ENCODE results near the gene AURKAIP1. TPM values are rescaled to one million over a fixed set of nuclear protein-coding genes. Genes with fewer than 3 reads are reported as not detected.

Gene AURKAIP1
- total RNA-seq, 1 experiment from 2014 or later = 164 TPM

DNA sequence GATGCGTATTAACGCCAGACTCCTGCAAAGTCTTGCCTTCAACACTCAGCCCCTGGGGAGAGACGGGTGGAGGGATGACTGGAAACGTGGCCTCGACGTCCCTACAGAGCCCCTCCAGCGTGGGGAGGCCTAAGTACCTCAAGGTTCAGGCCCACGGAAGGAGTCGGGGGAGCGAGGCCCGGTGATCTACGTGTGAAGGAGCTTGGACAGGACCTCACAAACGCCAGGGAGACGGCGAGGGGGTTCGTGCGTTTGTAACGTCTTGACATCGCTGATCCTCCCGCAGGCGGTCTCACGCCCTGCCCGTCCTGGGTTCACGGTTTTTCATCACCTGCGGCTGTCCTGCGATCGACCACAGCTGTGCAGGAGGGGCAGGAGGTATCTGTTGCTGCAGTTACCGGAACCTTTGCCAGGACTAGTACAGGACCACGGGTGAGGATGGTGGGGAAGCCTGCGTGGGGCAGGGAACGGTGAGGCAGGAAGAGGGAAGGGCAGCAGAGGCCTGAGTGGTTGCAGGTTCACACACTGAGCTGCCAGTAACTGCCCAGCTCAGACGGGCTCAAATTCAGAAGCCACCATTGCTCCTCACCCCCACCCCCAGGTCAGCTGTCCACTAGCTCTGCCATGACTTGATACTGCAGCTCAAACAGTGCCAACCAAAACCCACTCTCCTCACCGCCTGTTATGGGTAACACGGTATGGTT, 25.0 kb upstream of the AURKAIP1 start:
- BruUV-seq (replicated peaks) = no TSS peak
- H3K27ac ChIP-seq = peak overlapping the region; percentile 24
- H3K79me2 ChIP-seq (ENCODE audit: low read depth) = peaks cover 69% of the 10 kb centered on the region
- H3K4me1 ChIP-seq (replicated peaks; ENCODE audit: insufficient read depth) = peaks cover 25% of the 10 kb centered on the region
- peaks cover 7% of the 10 kb centered on the region for H4K20me1 ChIP-seq (ENCODE audit: insufficient read depth)
- peaks cover 33% of the 10 kb centered on the region for H3K36me3 ChIP-seq (ENCODE audit: low read depth)
- H3F3A ChIP-seq (ENCODE audit: insufficient read depth, low read depth) = peaks cover 56% of the 10 kb centered on the region
- no peaks in the 10 kb centered on the region for H3K9me2 ChIP-seq (ENCODE audit: insufficient read depth)
- peak overlapping the region; percentile 80 for H3K4me3 ChIP-seq
- ChIA-PET POLR2A (ENCODE audit: unreplicated experiment) (no interaction called here), CTCF (no interaction called here)
- DNase-seq = no peak
- H3K9me3 ChIP-seq (ENCODE audit: insufficient read depth, low read depth) = no peaks in the 10 kb centered on the region
- intact Hi-C loops (cut with micrococcal nuclease; ENCODE audit: unreplicated experiment) = loop anchor here (2.0 kb wide), 1 partner anchor 71 kb away; the partner anchor contains the start of gene ATAD3B
- peak overlapping the region; percentile 63; the same call in 1 of the 2 replicates for H2AFZ ChIP-seq
- no peak for TF ChIP-seq EZH2 (IDR thresholded peaks at IDR 0.05; ENCODE audit: low read depth)
- TF ChIP-seq, protein P1, sequence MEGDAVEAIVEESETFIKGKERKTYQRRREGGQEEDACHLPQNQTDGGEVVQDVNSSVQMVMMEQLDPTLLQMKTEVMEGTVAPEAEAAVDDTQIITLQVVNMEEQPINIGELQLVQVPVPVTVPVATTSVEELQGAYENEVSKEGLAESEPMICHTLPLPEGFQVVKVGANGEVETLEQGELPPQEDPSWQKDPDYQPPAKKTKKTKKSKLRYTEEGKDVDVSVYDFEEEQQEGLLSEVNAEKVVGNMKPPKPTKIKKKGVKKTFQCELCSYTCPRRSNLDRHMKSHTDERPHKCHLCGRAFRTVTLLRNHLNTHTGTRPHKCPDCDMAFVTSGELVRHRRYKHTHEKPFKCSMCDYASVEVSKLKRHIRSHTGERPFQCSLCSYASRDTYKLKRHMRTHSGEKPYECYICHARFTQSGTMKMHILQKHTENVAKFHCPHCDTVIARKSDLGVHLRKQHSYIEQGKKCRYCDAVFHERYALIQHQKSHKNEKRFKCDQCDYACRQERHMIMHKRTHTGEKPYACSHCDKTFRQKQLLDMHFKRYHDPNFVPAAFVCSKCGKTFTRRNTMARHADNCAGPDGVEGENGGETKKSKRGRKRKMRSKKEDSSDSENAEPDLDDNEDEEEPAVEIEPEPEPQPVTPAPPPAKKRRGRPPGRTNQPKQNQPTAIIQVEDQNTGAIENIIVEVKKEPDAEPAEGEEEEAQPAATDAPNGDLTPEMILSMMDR (conservative IDR thresholded peaks at IDR 0.05) = no peak
- H3K4me2 ChIP-seq = peak overlapping the region; percentile 81
- no peaks in the 10 kb centered on the region for H3K27me3 ChIP-seq (ENCODE audit: insufficient read depth, low read depth)

DNA sequence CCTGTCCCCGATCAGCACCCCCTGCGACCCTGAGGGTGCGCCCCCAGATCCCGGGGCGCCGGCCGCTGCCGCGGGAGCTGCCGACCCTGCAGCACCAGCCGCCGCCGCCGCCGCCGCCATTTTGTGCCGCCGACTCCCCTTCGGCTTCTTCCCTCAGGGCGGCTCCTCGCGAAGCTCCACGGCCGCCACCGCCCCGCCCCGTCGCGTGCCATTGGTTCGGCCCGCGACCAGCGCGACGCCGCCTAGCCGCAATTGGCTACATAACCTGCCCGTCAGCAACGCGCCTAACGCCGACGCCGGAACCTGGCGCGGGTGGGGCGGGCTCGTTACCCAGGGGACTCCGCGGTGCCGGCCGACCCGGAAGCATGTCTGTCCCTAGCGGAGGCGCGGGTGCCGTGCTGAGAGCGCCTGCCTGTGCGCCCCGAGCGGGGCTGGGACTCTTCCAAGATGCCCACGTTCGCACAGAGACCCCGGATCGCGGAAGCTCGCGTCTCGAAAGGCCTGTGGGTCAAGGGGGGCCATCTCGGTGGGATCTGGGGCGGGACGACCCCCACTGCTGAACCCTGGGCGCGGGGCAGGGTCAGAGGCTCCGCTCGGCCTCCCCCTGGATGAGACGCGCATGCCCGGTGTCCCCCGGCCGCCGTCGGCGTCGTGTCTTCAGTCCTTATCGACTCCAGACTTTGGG, 24.3 kb upstream of the AURKAIP1 start, which contains the start of gene CCNL2:
Gene CCNL2, minus strand, starts transcription at position 149 of the 685 bp plus-strand sequence. Its CDS starts 29 bp downstream, at position 120.
- peak within 1 kb of the TSS; percentile 94 for H3K4me2 ChIP-seq
- ChIA-PET POLR2A (ENCODE audit: unreplicated experiment) (interaction anchor here (0.7 to 1.0 kb wide), 3 partner anchors 24 to 325 kb away, joined by 4 to 5 read pairs (median 4); partner anchors contain the start of genes AURKAIP1 and CDK11A), CTCF (interaction anchor here (0.8 kb wide), 1 partner anchor 33 kb away, joined by 3 read pairs; no protein-coding TSS in a partner anchor)
- no peak for TF ChIP-seq EZH2 (IDR thresholded peaks at IDR 0.05; ENCODE audit: low read depth)
- TF ChIP-seq, protein P1 (conservative IDR thresholded peaks at IDR 0.05) = peak; percentile 33; the same call in 1 of the 2 replicates
- peaks cover 29% of the 10 kb centered on the region for H3K36me3 ChIP-seq (ENCODE audit: low read depth)
- no peaks in the 10 kb centered on the region for H3K27me3 ChIP-seq (ENCODE audit: insufficient read depth, low read depth)
- peak within 1 kb of the TSS; percentile 80 for H3K4me3 ChIP-seq
- intact Hi-C loops (cut with micrococcal nuclease; ENCODE audit: unreplicated experiment) = loop anchor here (2.0 kb wide), 1 partner anchor 71 kb away; the partner anchor contains the start of gene ATAD3B
- no peaks in the 10 kb centered on the region for H3K9me2 ChIP-seq (ENCODE audit: insufficient read depth)
- H3F3A ChIP-seq (ENCODE audit: insufficient read depth, low read depth) = peaks cover 50% of the 10 kb centered on the region
- no TSS peak for BruUV-seq (replicated peaks)
- DNase-seq = peak; percentile 90 to 98
- H4K20me1 ChIP-seq (ENCODE audit: insufficient read depth) = peaks cover 9% of the 10 kb centered on the region
- peaks cover 25% of the 10 kb centered on the region for H3K4me1 ChIP-seq (replicated peaks; ENCODE audit: insufficient read depth)
- peak within 1 kb of the TSS; percentile 36 for H3K27ac ChIP-seq
- peak within 1 kb of the TSS; percentile 87 for H2AFZ ChIP-seq
- H3K79me2 ChIP-seq (ENCODE audit: low read depth) = peaks cover 67% of the 10 kb centered on the region
- no peaks in the 10 kb centered on the region for H3K9me3 ChIP-seq (ENCODE audit: insufficient read depth, low read depth)

DNA sequence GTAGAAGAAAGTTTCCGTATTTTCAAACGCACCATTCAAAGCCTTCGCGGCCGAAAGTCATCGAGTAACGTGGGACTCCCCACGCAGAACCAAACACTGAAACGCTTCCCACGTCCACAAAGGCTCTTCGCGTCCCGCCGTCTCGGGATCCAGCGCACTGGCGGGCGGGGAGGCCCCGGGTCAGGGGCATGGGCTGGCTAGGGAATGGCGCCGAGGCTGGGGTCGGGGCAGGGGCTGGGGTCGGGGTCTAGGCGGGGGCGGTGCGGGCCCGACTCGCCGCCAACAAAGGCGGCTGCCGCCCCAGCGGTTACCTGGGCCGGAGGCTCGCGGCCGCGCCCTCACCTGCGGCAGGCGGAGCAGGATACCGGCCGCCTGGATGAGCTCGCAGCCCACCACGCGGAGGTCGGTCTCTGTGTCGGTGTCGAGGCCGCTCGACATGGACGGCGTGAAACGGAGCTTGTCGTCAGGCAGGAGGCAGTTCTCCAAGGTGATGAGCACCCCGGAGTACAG, 23.7 kb upstream of the AURKAIP1 start:
- CTCF ChIA-PET = interaction anchor here (0.7 to 0.8 kb wide), 2 partner anchors 23 to 33 kb away, joined by 3 read pairs; no protein-coding TSS in a partner anchor
- no peak for DNase-seq
- H4K20me1 ChIP-seq (ENCODE audit: insufficient read depth) = peaks cover 12% of the 10 kb centered on the region
- intact Hi-C loops (cut with micrococcal nuclease; ENCODE audit: unreplicated experiment) = loop anchor here (2.0 kb wide), 1 partner anchor 72 kb away; the partner anchor contains the start of gene ATAD3B
- peak overlapping the region; percentile 36; the same call in 1 of the 2 replicates for H3K27ac ChIP-seq
- POLR2A ChIA-PET (ENCODE audit: unreplicated experiment) = interaction anchor here (0.7 to 1.0 kb wide), 3 partner anchors 24 to 326 kb away, joined by 4 to 5 read pairs (median 4); partner anchors contain the start of genes AURKAIP1 and CDK11A
- peak overlapping the region; percentile 87 for H2AFZ ChIP-seq
- TF ChIP-seq EZH2 (IDR thresholded peaks at IDR 0.05; ENCODE audit: low read depth) = no peak
- TF ChIP-seq, protein P1 (conservative IDR thresholded peaks at IDR 0.05) = no peak
- H3K4me2 ChIP-seq = peak overlapping the region; percentile 94
- H3K4me1 ChIP-seq (replicated peaks; ENCODE audit: insufficient read depth) = peaks cover 25% of the 10 kb centered on the region
- H3K36me3 ChIP-seq (ENCODE audit: low read depth) = peaks cover 29% of the 10 kb centered on the region
- H3F3A ChIP-seq (ENCODE audit: insufficient read depth, low read depth) = peaks cover 50% of the 10 kb centered on the region
- peak overlapping the region; percentile 80 for H3K4me3 ChIP-seq
- no peaks in the 10 kb centered on the region for H3K9me3 ChIP-seq (ENCODE audit: insufficient read depth, low read depth)
- peaks cover 67% of the 10 kb centered on the region for H3K79me2 ChIP-seq (ENCODE audit: low read depth)
- H3K9me2 ChIP-seq (ENCODE audit: insufficient read depth) = no peaks in the 10 kb centered on the region
- no TSS peak for BruUV-seq (replicated peaks)
- H3K27me3 ChIP-seq (ENCODE audit: insufficient read depth, low read depth) = no peaks in the 10 kb centered on the region

All from PC-9 (cell line).